ENCODE results near the gene INIP. TPM values are rescaled to one million over a fixed set of nuclear protein-coding genes. Genes with fewer than 3 reads are reported as not detected.

The INIP gene
- total and polyA plus RNA-seq, 9 of the 15 experiments (the other 6 are each of a cell fraction or from before 2014, with no cell fraction given) = 11.9 to 87.9 (median 37.3) TPM

GRCh38 chr9:112717661-112718331 lies at the start of gene INIP (continued):
- TF ChIP-seq GTF3C2 (IDR thresholded peaks at IDR 0.05; ENCODE audit: borderline replicate concordance, extremely low read depth, insufficient read length) (no peak), ARID1B (IDR thresholded peaks at IDR 0.05) (no peak), HMBOX1 (IDR thresholded peaks at IDR 0.05) (no peak), BRF2 (IDR thresholded peaks at IDR 0.05; ENCODE audit: borderline replicate concordance, insufficient read depth, insufficient read length) (no peak), DMBX1 (CRISPR knock-in tag; IDR thresholded peaks at IDR 0.05; ENCODE audit: borderline replicate concordance) (no peak), E4F1 (CRISPR knock-in tag; IDR thresholded peaks at IDR 0.05; ENCODE audit: borderline replicate concordance) (no peak), HSF4 (CRISPR knock-in tag; IDR thresholded peaks at IDR 0.05; ENCODE audit: borderline replicate concordance) (no peak), MED1 (CRISPR knock-in tag; IDR thresholded peaks at IDR 0.05; ENCODE audit: borderline replicate concordance) (no peak), FOS (IDR thresholded peaks at IDR 0.05; ENCODE audit: extremely low read depth, insufficient read length) (peak; percentile 26), ZNF583 (CRISPR knock-in tag; IDR thresholded peaks at IDR 0.05) (no peak), OTX1 (CRISPR knock-in tag; IDR thresholded peaks at IDR 0.05) (no peak), FOXJ2 (tag; IDR thresholded peaks at IDR 0.05) (no peak), HMGXB4 (CRISPR knock-in tag; IDR thresholded peaks at IDR 0.05) (no peak), ZNF263 (CRISPR knock-in tag; IDR thresholded peaks at IDR 0.05; ENCODE audit: borderline replicate concordance) (no peak), CHD4 (IDR thresholded peaks at IDR 0.05; ENCODE audit: insufficient read depth, insufficient replicate concordance, low read depth, low read length, poor library complexity, severe bottlenecking) (no peak), FOXK1 (CRISPR knock-in tag; IDR thresholded peaks at IDR 0.05; ENCODE audit: borderline replicate concordance) (no peak), PHB (CRISPR knock-in tag; IDR thresholded peaks at IDR 0.05) (0 out of 2 replicates have a peak, but pooled peaks have one; percentile 21), HOXB6 (CRISPR knock-in tag; IDR thresholded peaks at IDR 0.05; ENCODE audit: borderline replicate concordance) (no peak)
